A549 (cell line): ENCODE measurements around the gene DCAF15. TPM values are rescaled to one million over a fixed set of nuclear protein-coding genes. Genes with fewer than 3 reads are reported as not detected.

ENCODE experiments used
- ATAC-seq, 2 experiments: fragments of 200-7000 bp in 1 of 2; fragments of >200 bp in 1 of 2; cut with Nextera tagmentation in 1 of 2; cut with Tn5 transposase in 1 of 2; 3 replicates each; pipeline versions ENCODE4 v1.8.0 to v1.9.1; 2018 to 2020; ENCODE audit warnings: mild to moderate bottlenecking in 1 of 2, moderate library complexity in 1 of 2
- CTCF ChIA-PET: fragments of 300-600 bp; sonication (Branson Sonifier 250); formaldehyde crosslinking; extraction: SDS; loops from one replicate; lab custom pipeline; 2021; ENCODE audit warnings: antibody characterized with exemption, inconsistent platforms; lab: Yijun Ruan, JAX
- POLR2A ChIA-PET: fragments of 350-600 bp; formaldehyde crosslinking; extraction: SDS; loops from one replicate; lab custom pipeline; 2021; ENCODE audit warnings: antibody characterized with exemption, inconsistent platforms; lab: Yijun Ruan, JAX
- DNase-seq, 2 experiments: peaks; one replicate each; pipeline versions ENCODE4 v3.0.0 to v3.0.0-alpha.2; 2011 to 2016; ENCODE audit warnings: low read depth in 1 of 2, low spot score in 1 of 2
- FAIRE-seq: peaks from 2 replicates; lab custom pipeline; 2011; peaks lifted over from hg19 to GRCh38; lab: Jason Lieb, UNC
- H3K27ac ChIP-seq, 2 experiments: fragments of >200 bp; sonication (Bioruptor Twin); formaldehyde crosslinking; 3 replicates each; pipeline ENCODE4 v1.5.1; 2016 to 2017
- H3K4me1 ChIP-seq: fragments of >200 bp; sonication (Bioruptor Twin); formaldehyde crosslinking; 3 replicates; pipeline ENCODE4 v1.6.1; 2016
- H3K4me2 ChIP-seq: fragments of >200 bp; sonication (Bioruptor Twin); formaldehyde crosslinking; 3 replicates; pipeline ENCODE4 v1.6.1; 2016
- H3K4me3 ChIP-seq: fragments of >200 bp; sonication (Bioruptor Twin); formaldehyde crosslinking; 3 replicates; pipeline ENCODE4 v1.5.1; 2016
- H3K9me3 ChIP-seq: fragments of >200 bp; sonication (Bioruptor Twin); formaldehyde crosslinking; 3 replicates; pipeline ENCODE4 v1.6.1; 2016
- ATOH8 ChIP-seq: fragments of 250-450 bp; sonication (Bioruptor Pico); IDR thresholded peaks from 2 replicates; pipeline ENCODE4 v1.5.0; 2020; ENCODE audit warnings: low read depth, mild to moderate bottlenecking, moderate library complexity
- BCL3 ChIP-seq: fragments of >200 bp; sonication (Bioruptor Twin); formaldehyde crosslinking; IDR thresholded peaks from 3 replicates; pipeline ENCODE4 v1.6.1; 2016
- BHLHE40 ChIP-seq: IDR thresholded peaks from 2 replicates; pipeline ENCODE4 v1.6.1; 2012; ENCODE audit warnings: low read depth, low read length, inconsistent platforms
- CBX8 ChIP-seq: fragments of 200-600 bp; sonication (generic); IDR thresholded peaks from 2 replicates; pipeline ENCODE4 v1.6.1; 2016
- ESRRA ChIP-seq: fragments of 150-350 bp; IDR thresholded peaks from 2 replicates; pipeline ENCODE4 v1.6.1; 2014; ENCODE audit warnings: mild to moderate bottlenecking, low read length, borderline replicate concordance
- FOXS1 ChIP-seq: fragments of 250-450 bp; sonication (Bioruptor Pico); IDR thresholded peaks from 2 replicates; pipeline ENCODE4 v1.5.0; 2020; ENCODE audit warnings: mild to moderate bottlenecking, moderate library complexity
- HES2 ChIP-seq: fragments of >200 bp; sonication (Bioruptor Twin); formaldehyde crosslinking; IDR thresholded peaks from 2 replicates; pipeline ENCODE4 v1.6.1; 2016
- HEYL ChIP-seq: fragments of 250-450 bp; sonication (Bioruptor Pico); IDR thresholded peaks from 2 replicates; pipeline ENCODE4 v1.8.0; 2021; ENCODE audit warnings: mild to moderate bottlenecking, moderate library complexity
- HOXB5 ChIP-seq: fragments of 250-450 bp; sonication (Bioruptor Pico); IDR thresholded peaks from 2 replicates; pipeline ENCODE4 v1.5.0; 2020; ENCODE audit warnings: mild to moderate bottlenecking, moderate library complexity
- JUN ChIP-seq, 2 experiments: fragments of >200 bp; sonication (Bioruptor Twin); formaldehyde crosslinking; IDR thresholded peaks; 2 replicates in 1 of 2; 3 replicates in 1 of 2; pipeline ENCODE4 v1.6.1; 2016 to 2017
- MAFK ChIP-seq: fragments of 450-650 bp; IDR thresholded peaks from 2 replicates; pipeline ENCODE4 v1.6.1; 2014; ENCODE audit not compliant: partially characterized antibody
- MAX ChIP-seq: IDR thresholded peaks from 2 replicates; pipeline ENCODE4 v1.6.1; 2012
- MYC ChIP-seq: IDR thresholded peaks from 2 replicates; pipeline ENCODE4 v1.6.1; 2012; ENCODE audit warnings: mild to moderate bottlenecking, inconsistent platforms, low read length, improper control_type of control experiment, borderline replicate concordance
- NPAS2 ChIP-seq: fragments of 250-450 bp; sonication (Bioruptor Pico); IDR thresholded peaks from 2 replicates; pipeline ENCODE4 v1.8.0; 2022; ENCODE audit warnings: mild to moderate bottlenecking, moderate library complexity, borderline replicate concordance
- RAD21 ChIP-seq, 2 experiments: fragments of >200 bp in 1 of 2; sonication (Bioruptor Twin) in 1 of 2; formaldehyde crosslinking in 1 of 2; IDR thresholded peaks in 1 of 2; conservative IDR thresholded peaks in 1 of 2; 2 replicates in 1 of 2; 3 replicates in 1 of 2; pipeline ENCODE4 v1.6.1; 2012 to 2018; ENCODE audit warnings: inconsistent platforms in 1 of 2
- SMC3 ChIP-seq: fragments of >200 bp; sonication (Bioruptor Twin); formaldehyde crosslinking; IDR thresholded peaks from 3 replicates; pipeline ENCODE4 v1.6.1; 2018; ENCODE audit warnings: inconsistent platforms
- TP53 ChIP-seq: fragments of 250-450 bp; sonication (Bioruptor Pico); IDR thresholded peaks from 2 replicates; pipeline ENCODE4 v1.5.0; 2021; ENCODE audit warnings: mild to moderate bottlenecking, moderate library complexity
- USF2 ChIP-seq: fragments of 450-650 bp; IDR thresholded peaks from 2 replicates; pipeline ENCODE4 v1.6.1; 2014; ENCODE audit warnings: antibody characterized with exemption
- ZC3H11A ChIP-seq: fragments of 450-650 bp; IDR thresholded peaks from 2 replicates; pipeline ENCODE4 v1.6.1; 2014; ENCODE audit warnings: antibody characterized with exemption, mild to moderate bottlenecking
- WGBS: methylation state at CpG from one replicate; pipeline ENCODE4 v1.1.6; 2017; ENCODE audit errors: missing lambda C conversion rate; 5-methylcytosine and 5-hydroxymethylcytosine counted together
- polyA plus RNA-seq, 4 experiments: library from polyadenylated mRNA; depleted of rRNA in 3 of 4; stranded (reverse); fragments of >200 nt; fragmentation: RNase III in 1 of 4; extraction: RNeasy Plus Mini Kit Qiagen cat#74134 plus additional on column Dnase treatment in 1 of 4; gene quantifications; 2 replicates in 3 of 4; 3 replicates in 1 of 4; pipeline ENCODE4 v1.2.3, GENCODE V29; 2011 to 2017

The DCAF15 gene
- polyA plus RNA-seq, 2 of the 4 experiments (the other 2 are of a cell fraction) = 10.2 to 23.0 TPM

- H3K27ac ChIP-seq = no peak overlapping the region
- TF ChIP-seq FOXS1 (CRISPR knock-in tag) (no peak), USF2 (peak; percentile 62), TP53 (CRISPR knock-in tag) (no peak)
- FAIRE-seq = no peak
- ChIA-PET CTCF (interaction anchor here (1.6 kb wide), 1 partner anchor 131 kb away, joined by 5 read pairs; no protein-coding TSS in a partner anchor), POLR2A (no interaction called here)
- H3K9me3 ChIP-seq = no peaks in the 10 kb centered on the region
- H3K4me1 ChIP-seq = peaks cover 5% of the 10 kb centered on the region; the same call in 1 of the 3 replicates
- peak in 1 of 2 experiments; percentile 23; a peak in 1 of 6 replicates for ATAC-seq
- H3K4me3 ChIP-seq = no peak overlapping the region
- 100% methylated on average over 1 of the region's 1 CpG for WGBS
- no peak for DNase-seq
- no peak overlapping the region for H3K4me2 ChIP-seq
Measured at GRCh38 chr19:13942023-13942684, 10.2 kb upstream of the DCAF15 start.

- H3K9me3 ChIP-seq = no peaks in the 10 kb centered on the region
- no peak for ATAC-seq
- no peak overlapping the region for H3K4me2 ChIP-seq
- no peak overlapping the region for H3K27ac ChIP-seq
- FAIRE-seq = no peak
- no peak overlapping the region for H3K4me3 ChIP-seq
- DNase-seq = no peak
- CTCF ChIA-PET = no interaction called here
- 0 out of 3 replicates have a peak, but pooled peaks cover under 1% of the 10 kb centered on the region for H3K4me1 ChIP-seq
- 92% methylated on average over 4 of the region's 4 CpGs for WGBS
- POLR2A ChIA-PET = no interaction called here
- TF ChIP-seq MYC = no peak
- no peak for TF ChIP-seq BCL3
- no peak for TF ChIP-seq ESRRA
- TF ChIP-seq MAX = no peak
- no peak for TF ChIP-seq CBX8
- TF ChIP-seq HEYL (CRISPR knock-in tag) = no peak
- no peak for TF ChIP-seq BHLHE40
- TF ChIP-seq HES2 = no peak
- TF ChIP-seq ZC3H11A = no peak
- TF ChIP-seq HOXB5 (CRISPR knock-in tag) = no peak
- no peak for TF ChIP-seq SMC3
- no peak for TF ChIP-seq JUN (IDR thresholded peaks at IDR 0.05)
- TF ChIP-seq ATOH8 (CRISPR knock-in tag) = no peak
Measured at GRCh38 chr19:13946414-13946813, 5.9 kb upstream of the DCAF15 start.

GRCh38 chr19:13951043-13951442 lies 1.3 kb upstream of the DCAF15 start:
- Histone ChIP-seq H3K27ac (no peak overlapping the region), H3K4me2 (no peak overlapping the region), H3K4me3 (no peak overlapping the region), H3K4me1 (peaks cover 8% of the 10 kb centered on the region; the same call in 1 of the 3 replicates)
- DNase-seq (no peak), FAIRE-seq (no peak), ATAC-seq (no peak)
- ChIA-PET CTCF (interaction anchor here (1.0 kb wide), 1 partner anchor 70 kb away, joined by 4 read pairs; no protein-coding TSS in a partner anchor), POLR2A (no interaction called here)
- 85% methylated on average over 2 of the region's 2 CpGs for WGBS
- TF ChIP-seq MAFK = no peak
- no peak for TF ChIP-seq RAD21 (conservative IDR thresholded peaks at IDR 0.05 in 1 of 2, IDR thresholded peaks at IDR 0.05 in 1 of 2)
- TF ChIP-seq HES2 = no peak
- no peak for TF ChIP-seq NPAS2
- no peak for TF ChIP-seq JUN (IDR thresholded peaks at IDR 0.05)
- TF ChIP-seq, all 56 proteins: peak for 0
- H3K9me3 ChIP-seq = no peaks in the 10 kb centered on the region
